Gastrocnemius medialis (tissue), 4 donors: ENCODE data around the gene THSD7A.

ENCODE experiments used
- POLR2A ChIP-seq, 2 donors: fragments of 450-650 bp; IDR thresholded peaks; one replicate each; pipeline ENCODE4 v1.6.1; 2017; ENCODE audit warnings: antibody characterized with exemption in 2 of 2, mild to moderate bottlenecking in 2 of 2, moderate library complexity in 2 of 2
- TF ChIP-seq, protein P1 (sequence below), 5 experiments: fragments of 450-650 bp in 3 of 5; fragments of 200-600 bp in 2 of 5; sonication (generic) in 2 of 5; IDR thresholded peaks in 4 of 5; conservative IDR thresholded peaks in 1 of 5; 1 replicate in 4 of 5; 2 replicates in 1 of 5; pipeline ENCODE4 v1.5.1; 2016 to 2019; ENCODE audit warnings: antibody characterized with exemption in 5 of 5, mild to moderate bottlenecking in 3 of 5, moderate library complexity in 3 of 5

DNA sequence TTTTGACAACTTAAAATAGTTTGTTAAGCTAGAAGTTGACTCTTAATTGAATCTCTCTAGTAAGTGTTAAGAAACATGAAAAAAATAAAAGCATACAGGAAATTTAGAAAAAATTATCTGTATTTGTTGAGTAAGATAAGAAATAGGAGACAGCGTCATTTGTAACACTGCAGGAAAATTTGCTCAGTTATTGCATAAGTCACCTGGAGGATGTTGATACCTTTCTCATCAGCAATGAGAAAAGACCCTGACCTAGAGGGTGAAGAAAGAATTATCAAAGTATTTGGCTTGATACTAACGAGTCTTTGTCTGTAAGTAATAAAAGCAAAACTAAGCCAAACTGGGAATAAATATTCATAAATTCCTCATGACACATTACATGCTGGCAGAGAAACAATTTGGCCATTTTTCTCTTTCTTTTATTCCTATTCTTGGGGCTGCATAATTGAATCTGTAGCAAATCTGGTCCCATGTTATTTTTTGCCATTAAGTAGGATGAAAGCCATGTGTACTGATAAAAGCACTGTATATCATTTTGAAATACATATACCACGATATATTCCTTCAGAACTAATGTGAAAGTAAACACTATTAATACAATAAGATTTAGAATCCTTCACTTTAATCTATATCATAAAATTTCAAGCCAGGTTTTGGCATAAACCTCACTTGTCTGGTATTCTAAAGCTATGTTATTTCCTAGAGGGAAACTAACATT, 362.8 kb downstream of the THSD7A start:
- TF ChIP-seq, protein P1, sequence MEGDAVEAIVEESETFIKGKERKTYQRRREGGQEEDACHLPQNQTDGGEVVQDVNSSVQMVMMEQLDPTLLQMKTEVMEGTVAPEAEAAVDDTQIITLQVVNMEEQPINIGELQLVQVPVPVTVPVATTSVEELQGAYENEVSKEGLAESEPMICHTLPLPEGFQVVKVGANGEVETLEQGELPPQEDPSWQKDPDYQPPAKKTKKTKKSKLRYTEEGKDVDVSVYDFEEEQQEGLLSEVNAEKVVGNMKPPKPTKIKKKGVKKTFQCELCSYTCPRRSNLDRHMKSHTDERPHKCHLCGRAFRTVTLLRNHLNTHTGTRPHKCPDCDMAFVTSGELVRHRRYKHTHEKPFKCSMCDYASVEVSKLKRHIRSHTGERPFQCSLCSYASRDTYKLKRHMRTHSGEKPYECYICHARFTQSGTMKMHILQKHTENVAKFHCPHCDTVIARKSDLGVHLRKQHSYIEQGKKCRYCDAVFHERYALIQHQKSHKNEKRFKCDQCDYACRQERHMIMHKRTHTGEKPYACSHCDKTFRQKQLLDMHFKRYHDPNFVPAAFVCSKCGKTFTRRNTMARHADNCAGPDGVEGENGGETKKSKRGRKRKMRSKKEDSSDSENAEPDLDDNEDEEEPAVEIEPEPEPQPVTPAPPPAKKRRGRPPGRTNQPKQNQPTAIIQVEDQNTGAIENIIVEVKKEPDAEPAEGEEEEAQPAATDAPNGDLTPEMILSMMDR (IDR thresholded peaks at IDR 0.05 in 4 of 5, conservative IDR thresholded peaks at IDR 0.05 in 1 of 5), result no peak
- TF ChIP-seq POLR2A (IDR thresholded peaks at IDR 0.05), result no peak
